H1 (cell line): ENCODE results near the gene CBARP. TPM values are rescaled to one million over a fixed set of nuclear protein-coding genes. Genes with fewer than 3 reads are reported as not detected.
A peak's percentile ranks its signal among the peaks of the same experiment; 100 is the strongest.

Experiments
- BACH1 ChIP-seq: IDR thresholded peaks from 2 replicates; pipeline ENCODE4 v1.6.1; 2012; ENCODE audit warnings: low read length, improper control_type of control experiment
- BCL11A ChIP-seq, 2 experiments: IDR thresholded peaks; one replicate each; pipeline ENCODE4 v1.6.1; 2011; ENCODE audit warnings: low read depth in 2 of 2, low read length in 2 of 2, mild to moderate bottlenecking in 2 of 2
- CHD2 ChIP-seq: IDR thresholded peaks from 2 replicates; pipeline ENCODE4 v1.6.1; 2012; ENCODE audit warnings: low read length, improper control_type of control experiment
- GABPA ChIP-seq: IDR thresholded peaks from 2 replicates; pipeline ENCODE4 v1.6.1; 2011; ENCODE audit warnings: mild to moderate bottlenecking, low read length, moderate library complexity, borderline replicate concordance; ENCODE audit not compliant: insufficient read depth
- POLR2AphosphoS5 ChIP-seq: IDR thresholded peaks from 2 replicates; pipeline ENCODE4 v1.6.1; 2011; ENCODE audit warnings: low read depth, low read length
- RFX5 ChIP-seq: IDR thresholded peaks from 2 replicates; pipeline ENCODE4 v1.6.1; 2011; ENCODE audit warnings: low read depth, low read length, improper control_type of control experiment, borderline replicate concordance
- SIN3A ChIP-seq, 2 experiments: IDR thresholded peaks in 1 of 2; conservative IDR thresholded peaks in 1 of 2; 2 replicates each; pipeline ENCODE4 v1.6.1; 2011 to 2012; ENCODE audit warnings: low read length in 2 of 2, improper control_type of control experiment in 1 of 2, low read depth in 1 of 2, mild to moderate bottlenecking in 1 of 2
- SP4 ChIP-seq: IDR thresholded peaks from 2 replicates; pipeline ENCODE4 v1.6.1; 2012; ENCODE audit warnings: low read length, inconsistent platforms
- SUZ12 ChIP-seq: fragments of 200-600 bp; sonication (generic); IDR thresholded peaks from 2 replicates; pipeline ENCODE4 v1.6.1; 2012; ENCODE audit warnings: mild to moderate bottlenecking, inconsistent platforms, low read length, moderate library complexity, mixed read lengths
- TBP ChIP-seq: IDR thresholded peaks from 2 replicates; pipeline ENCODE4 v1.6.1; 2011; ENCODE audit warnings: low read depth, low read length, improper control_type of control experiment
- polyA plus RNA-seq, 7 experiments: library from polyadenylated mRNA; depleted of rRNA in 3 of 7; stranded (reverse) in 5 of 7; unstranded in 2 of 7; fragments of >200 nt in 5 of 7; fragments of 200-250 nt in 2 of 7; gene quantifications; 1 replicate in 5 of 7; 2 replicates in 1 of 7; 4 replicates in 1 of 7; pipeline versions ENCODE4 v1.2.1 to v1.2.3, GENCODE V29; 2011 to 2013; ENCODE audit warnings: missing spikeins in 2 of 7, mixed read lengths in 2 of 7
- total RNA-seq: library from RNA; stranded (reverse); fragmentation: NEBNext Ultra II Directional; extraction: Animal tissue kit (Norgen Biotek cat#: 25700); gene quantifications from 2 replicates; pipeline ENCODE4 v1.2.1, GENCODE V29; 2021
- TF ChIP-seq, protein P1 (sequence below), 3 experiments: IDR thresholded peaks; 1 replicate in 2 of 3; 2 replicates in 1 of 3; pipeline versions ENCODE4 v1.5.1 to v1.6.1; 2011; ENCODE audit warnings: low read length in 3 of 3, mild to moderate bottlenecking in 3 of 3, inconsistent platforms in 2 of 3, low read depth in 1 of 3, moderate library complexity in 1 of 3; ENCODE audit not compliant: insufficient read depth in 1 of 3; ENCODE audit errors: control extremely low read depth in 1 of 3

The CBARP gene
- total and polyA plus RNA-seq, 2 of the 8 experiments (the other 6 are each of a cell fraction or from before 2014, with no cell fraction given): 4.9 to 14.7 TPM

DNA sequence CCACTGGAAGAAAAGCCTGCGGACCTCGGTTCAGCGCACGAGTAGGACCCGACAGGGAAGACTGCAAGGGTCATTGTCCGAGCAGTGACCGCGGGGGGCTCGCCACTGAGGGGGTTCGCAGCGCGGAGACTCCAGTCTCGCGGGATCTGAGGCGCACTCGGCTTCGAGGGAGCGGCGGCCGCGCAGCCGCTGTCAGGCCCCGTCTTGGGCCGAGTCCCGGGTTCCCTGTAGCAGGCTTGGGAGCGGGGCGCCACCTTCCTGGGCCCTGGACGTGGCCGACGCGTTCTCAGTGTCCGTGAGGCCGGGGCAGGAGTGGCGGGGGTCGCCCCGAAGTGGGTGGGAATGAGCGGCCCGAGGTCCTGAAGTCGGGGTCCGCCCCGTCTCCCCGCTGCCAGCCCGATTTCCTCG is 37.1 kb upstream of the CBARP start (continued):
- TF ChIP-seq, protein P1, sequence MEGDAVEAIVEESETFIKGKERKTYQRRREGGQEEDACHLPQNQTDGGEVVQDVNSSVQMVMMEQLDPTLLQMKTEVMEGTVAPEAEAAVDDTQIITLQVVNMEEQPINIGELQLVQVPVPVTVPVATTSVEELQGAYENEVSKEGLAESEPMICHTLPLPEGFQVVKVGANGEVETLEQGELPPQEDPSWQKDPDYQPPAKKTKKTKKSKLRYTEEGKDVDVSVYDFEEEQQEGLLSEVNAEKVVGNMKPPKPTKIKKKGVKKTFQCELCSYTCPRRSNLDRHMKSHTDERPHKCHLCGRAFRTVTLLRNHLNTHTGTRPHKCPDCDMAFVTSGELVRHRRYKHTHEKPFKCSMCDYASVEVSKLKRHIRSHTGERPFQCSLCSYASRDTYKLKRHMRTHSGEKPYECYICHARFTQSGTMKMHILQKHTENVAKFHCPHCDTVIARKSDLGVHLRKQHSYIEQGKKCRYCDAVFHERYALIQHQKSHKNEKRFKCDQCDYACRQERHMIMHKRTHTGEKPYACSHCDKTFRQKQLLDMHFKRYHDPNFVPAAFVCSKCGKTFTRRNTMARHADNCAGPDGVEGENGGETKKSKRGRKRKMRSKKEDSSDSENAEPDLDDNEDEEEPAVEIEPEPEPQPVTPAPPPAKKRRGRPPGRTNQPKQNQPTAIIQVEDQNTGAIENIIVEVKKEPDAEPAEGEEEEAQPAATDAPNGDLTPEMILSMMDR (IDR thresholded peaks at IDR 0.05; ENCODE audit: control extremely low read depth in 1 of 3, insufficient read depth in 1 of 3, low read depth in 1 of 3, low read length in 3 of 3): no peak
- TF ChIP-seq POLR2AphosphoS5 (peak; percentile 67), BACH1 (0 out of 2 replicates have a peak, but pooled peaks have one; percentile 29), CHD2 (peak; percentile 67; the same call in 1 of the 2 replicates), SP4 (no peak), TBP (no peak), SUZ12 (no peak), GABPA (no peak), RFX5 (no peak), SIN3A (conservative IDR thresholded peaks at IDR 0.05 in 1 of 2, IDR thresholded peaks at IDR 0.05 in 1 of 2; ENCODE audit: low read depth in 1 of 2, low read length in 2 of 2) (no peak; a peak in 1 of 4 replicates), BCL11A (IDR thresholded peaks at IDR 0.05; ENCODE audit: low read depth in 2 of 2, low read length in 2 of 2) (no peak)
